ENCODE data around the gene BPIFB2. TPM values are rescaled to one million over a fixed set of nuclear protein-coding genes. Genes with fewer than 3 reads are reported as not detected.

Gene BPIFB2
- total RNA-seq, 1 donor from 2014 or later = not detected

GRCh38 chr20:33072362-33072761, 64.9 kb downstream of the BPIFB2 start:
- peaks cover 69% of the 10 kb centered on the region for H3K27me3 Mint-ChIP-seq (ENCODE audit: low read depth, unreplicated experiment)
- H3K4me1 ChIP-seq (ENCODE audit: insufficient read depth, low read length) = no peaks in the 10 kb centered on the region

GRCh38 chr20:33072813-33073212, 65.3 kb downstream of the BPIFB2 start:
- no peak for DNase-seq (ENCODE audit: low read depth)
- H3K36me3 Mint-ChIP-seq (ENCODE audit: low read depth, unreplicated experiment) = no peaks in the 10 kb centered on the region
- TF ChIP-seq CTCF (IDR thresholded peaks at IDR 0.05; ENCODE audit: insufficient read depth, low read depth, low read length) (no peak), EZH2 (IDR thresholded peaks at IDR 0.05; ENCODE audit: insufficient read depth, low read length) (no peak)
- H3K4me1 Mint-ChIP-seq (ENCODE audit: low read depth, unreplicated experiment) = peaks cover 3% of the 10 kb centered on the region
- Histone ChIP-seq H4K20me1 (ENCODE audit: insufficient read depth, low read length) (no peaks in the 10 kb centered on the region), H3K9ac (ENCODE audit: low read length) (no peak overlapping the region), H3K4me3 (ENCODE audit: insufficient read depth, low read depth, low read length) (no peak overlapping the region), H3K9me3 (ENCODE audit: insufficient read depth, low read depth, low read length) (no peaks in the 10 kb centered on the region), H3K36me3 (ENCODE audit: insufficient read depth, low read length) (no peaks in the 10 kb centered on the region), H3K4me1 (ENCODE audit: insufficient read depth, low read length) (no peaks in the 10 kb centered on the region), H3K4me2 (ENCODE audit: low read length) (no peak overlapping the region), H2AFZ (ENCODE audit: low read depth, low read length) (no peak overlapping the region), H3K27me3 (ENCODE audit: insufficient read depth, low read length) (peaks cover 2% of the 10 kb centered on the region), H3K27ac (ENCODE audit: low read depth, low read length) (no peak overlapping the region), H3K79me2 (ENCODE audit: insufficient read depth, low read length) (no peaks in the 10 kb centered on the region)
- peaks cover 67% of the 10 kb centered on the region for H3K27me3 Mint-ChIP-seq (ENCODE audit: low read depth, unreplicated experiment)
- H3K9me3 Mint-ChIP-seq (ENCODE audit: unreplicated experiment) = peaks cover 5% of the 10 kb centered on the region
- FAIRE-seq = no peak
- no peak overlapping the region for H3K27ac Mint-ChIP-seq (ENCODE audit: unreplicated experiment)
- H3K4me3 Mint-ChIP-seq (ENCODE audit: unreplicated experiment) = no peak overlapping the region

More at GRCh38 chr20:33072362-33072761, 64.9 kb downstream of the BPIFB2 start:
- no peak overlapping the region for H3K27ac ChIP-seq (ENCODE audit: low read depth, low read length)
- no peak overlapping the region for H3K4me2 ChIP-seq (ENCODE audit: low read length)
- FAIRE-seq (no peak), DNase-seq (ENCODE audit: low read depth) (no peak)
- H2AFZ ChIP-seq (ENCODE audit: low read depth, low read length) = no peak overlapping the region
- peaks cover 3% of the 10 kb centered on the region for H3K4me1 Mint-ChIP-seq (ENCODE audit: low read depth, unreplicated experiment)
- H3K27ac Mint-ChIP-seq (ENCODE audit: unreplicated experiment) = no peak overlapping the region
- H3K27me3 ChIP-seq (ENCODE audit: insufficient read depth, low read length) = peaks cover 2% of the 10 kb centered on the region
- no peak overlapping the region for H3K9ac ChIP-seq (ENCODE audit: low read length)
- H3K79me2 ChIP-seq (ENCODE audit: insufficient read depth, low read length) = no peaks in the 10 kb centered on the region
- no peak overlapping the region for H3K4me3 Mint-ChIP-seq (ENCODE audit: unreplicated experiment)
- H3K4me3 ChIP-seq (ENCODE audit: insufficient read depth, low read depth, low read length) = no peak overlapping the region
- H3K9me3 ChIP-seq (ENCODE audit: insufficient read depth, low read depth, low read length) = no peaks in the 10 kb centered on the region
- H3K36me3 Mint-ChIP-seq (ENCODE audit: low read depth, unreplicated experiment) = no peaks in the 10 kb centered on the region
- no peaks in the 10 kb centered on the region for H3K36me3 ChIP-seq (ENCODE audit: insufficient read depth, low read length)
- peaks cover 5% of the 10 kb centered on the region for H3K9me3 Mint-ChIP-seq (ENCODE audit: unreplicated experiment)
- TF ChIP-seq EZH2 (IDR thresholded peaks at IDR 0.05; ENCODE audit: insufficient read depth, low read length) (no peak), CTCF (IDR thresholded peaks at IDR 0.05; ENCODE audit: insufficient read depth, low read depth, low read length) (no peak)
- no peaks in the 10 kb centered on the region for H4K20me1 ChIP-seq (ENCODE audit: insufficient read depth, low read length)

Other genes starting within 250 kb of the BPIFB2 start
- 5.0 and 5.6 TPM in 2 replicates for gene DNMT3B, start 245.3 kb upstream of the BPIFB2 start, total RNA-seq
- 153 and 166 TPM in 2 replicates for gene MAPRE1, start 187.8 kb upstream of the BPIFB2 start, total RNA-seq
- 0.41 and 0.65 TPM in 2 replicates for gene EFCAB8, start 148.8 kb upstream of the BPIFB2 start, total RNA-seq
- not detected in 2 replicates for gene SUN5, start 3.3 kb upstream of the BPIFB2 start, total RNA-seq
- not detected in 2 replicates for gene BPIFB6, start 23.9 kb downstream of the BPIFB2 start, total RNA-seq
- not detected in 2 replicates for gene BPIFB3, start 46.2 kb downstream of the BPIFB2 start, total RNA-seq
- not detected in 2 replicates for gene BPIFB4, start 71.9 kb downstream of the BPIFB2 start, total RNA-seq
- gene BPIFA2, start 160.5 kb downstream of the BPIFB2 start, total RNA-seq = not detected in 2 replicates
- not detected in 2 replicates for gene BPIFA3, start 209.6 kb downstream of the BPIFB2 start, total RNA-seq
- gene BPIFA1, start 228.3 kb downstream of the BPIFB2 start, total RNA-seq = not detected in 2 replicates

All from astrocyte (in vitro differentiated cells and primary cell).